GM21529 (cell line): Measurements from ENCODE around the gene ARL4D.
"Not testable (repeated sequence)": the region's sequence is repeated elsewhere in the genome, so short reads cannot be mapped to it uniquely, and the experiment has no call there.

ENCODE experiments used
- ATAC-seq: cut with Tn5 transposase; IDR thresholded peaks from one replicate; pipeline ENCODE4 v1.9.1; 2021; ENCODE audit not compliant: unreplicated experiment

Gene ARL4D

GRCh38 chr17:43393944-43394482 is 4.8 kb upstream of the ARL4D start:
- ATAC-seq, result no peak

- not testable (repeated sequence) for ATAC-seq
Observed at GRCh38 chr17:43394696-43395095, 4.1 kb upstream of the ARL4D start.

GRCh38 chr17:43395165-43395564 is 3.6 kb upstream of the ARL4D start:
- ATAC-seq, result no peak

GRCh38 chr17:43396491-43397060 is 2.2 kb upstream of the ARL4D start:
- ATAC-seq, result no peak

- ATAC-seq, result no peak
Observed at GRCh38 chr17:43399839-43400328, 1.1 kb downstream of the ARL4D start.

- no peak for ATAC-seq
Observed at GRCh38 chr17:43400943-43401717, 2.3 kb downstream of the ARL4D start.

GRCh38 chr17:43402078-43402477 is 3.3 kb downstream of the ARL4D start:
- no peak for ATAC-seq

- ATAC-seq, result no peak
Observed at GRCh38 chr17:43402567-43402966, 3.8 kb downstream of the ARL4D start.

GRCh38 chr17:43403846-43404245 is 5.1 kb downstream of the ARL4D start:
- ATAC-seq, result no peak

GRCh38 chr17:43405861-43406260 is 7.1 kb downstream of the ARL4D start:
- ATAC-seq, result no peak

- ATAC-seq, result no peak
Observed at GRCh38 chr17:43406676-43407645, 8.2 kb downstream of the ARL4D start.

- no peak for ATAC-seq
Observed at GRCh38 chr17:43409131-43409530, 10.3 kb downstream of the ARL4D start.

- ATAC-seq, result no peak
Observed at GRCh38 chr17:43410557-43411368, 12.0 kb downstream of the ARL4D start.

- no peak for ATAC-seq
Observed at GRCh38 chr17:43411369-43411677, 12.5 kb downstream of the ARL4D start.

- ATAC-seq, result no peak
Observed at GRCh38 chr17:43411749-43412148, 13.0 kb downstream of the ARL4D start.

GRCh38 chr17:43412166-43412565 is 13.4 kb downstream of the ARL4D start:
- no peak for ATAC-seq

GRCh38 chr17:43416998-43417890 is 18.5 kb downstream of the ARL4D start:
- ATAC-seq, result no peak

- no peak for ATAC-seq
Observed at GRCh38 chr17:43418441-43419374, 19.9 kb downstream of the ARL4D start.
